ENCODE results near the gene IMMP2L. TPM values are rescaled to one million over a fixed set of nuclear protein-coding genes. Genes with fewer than 3 reads are reported as not detected.

IMMP2L gene
- total and polyA plus RNA-seq, 2 donors (not counting 3 experiments of a cell fraction or from before 2014, with no cell fraction given): 9.9 to 11.8 TPM

- peak; percentile 59 for TF ChIP-seq FOS (IDR thresholded peaks at IDR 0.05; ENCODE audit: borderline replicate concordance, insufficient read depth, low read length)
- TF ChIP-seq POLR2AphosphoS5 (IDR thresholded peaks at IDR 0.05; ENCODE audit: insufficient read depth, low read depth, low read length): no peak
- no peak for TF ChIP-seq MYC (IDR thresholded peaks at IDR 0.05; ENCODE audit: low read depth, low read length)
- TF ChIP-seq JUN (IDR thresholded peaks at IDR 0.05; ENCODE audit: borderline replicate concordance, insufficient read depth, insufficient read length, low read depth): peak; percentile 39
- Histone ChIP-seq H3K79me2 (ENCODE audit: control insufficient read depth, insufficient read depth, low read length) (no peaks in the 10 kb centered on the region), H3K9me1 (replicated peaks; ENCODE audit: control insufficient read depth, extremely low read depth, insufficient read depth, low read length) (no peaks in the 10 kb centered on the region), H2AFZ (ENCODE audit: low read depth, low read length) (no peak overlapping the region), H3K27ac (ENCODE audit: insufficient read depth, low read depth, low read length) (no peak overlapping the region), H3K36me3 (ENCODE audit: control insufficient read depth in 2 of 2, extremely low read depth in 1 of 2, insufficient read depth in 2 of 2, low read length in 2 of 2) (no peaks in the 10 kb centered on the region), H3K4me1 (ENCODE audit: control insufficient read depth, extremely low read depth, insufficient read depth, low read length) (peaks cover 6% of the 10 kb centered on the region), H3K9ac (replicated peaks; ENCODE audit: extremely low read depth, insufficient read depth, low read length) (no peak overlapping the region), H3K4me3 (replicated peaks in 1 of 3; ENCODE audit: insufficient read depth in 1 of 3, low read depth in 1 of 3, low read length in 3 of 3) (no peak overlapping the region), H4K20me1 (replicated peaks; ENCODE audit: control insufficient read depth, extremely low read depth, insufficient read depth, low read length) (no peaks in the 10 kb centered on the region), H3K4me2 (ENCODE audit: insufficient read depth, low read length) (no peak overlapping the region), H3K9me3 (replicated peaks; ENCODE audit: control insufficient read depth, insufficient read depth, low read length) (no peaks in the 10 kb centered on the region), H3K27me3 (ENCODE audit: control insufficient read depth in 2 of 2, insufficient read depth in 2 of 2, low read length in 2 of 2) (no peaks in the 10 kb centered on the region)
- peak; percentile 9 for DNase-seq (ENCODE audit: low read depth, low spot score)
- CTCF ChIA-PET: interaction anchor here (1.2 kb wide), 1 partner anchor 106 kb away, joined by 3 read pairs; no protein-coding TSS in a partner anchor
- intact Hi-C loops (cut with micrococcal nuclease): no loop called here
- POLR2A ChIA-PET: no interaction called here
- no TSS peak for BruUV-seq (replicated peaks)
- dilution Hi-C loops (cut with MboI; ENCODE audit: extremely low pct_ligation_motif_present, low sequenced_read_pairs): no loop called here
- FAIRE-seq: peak; percentile 59
Measured at GRCh38 chr7:111132833-111133232, 429.5 kb downstream of the IMMP2L start.

DNA sequence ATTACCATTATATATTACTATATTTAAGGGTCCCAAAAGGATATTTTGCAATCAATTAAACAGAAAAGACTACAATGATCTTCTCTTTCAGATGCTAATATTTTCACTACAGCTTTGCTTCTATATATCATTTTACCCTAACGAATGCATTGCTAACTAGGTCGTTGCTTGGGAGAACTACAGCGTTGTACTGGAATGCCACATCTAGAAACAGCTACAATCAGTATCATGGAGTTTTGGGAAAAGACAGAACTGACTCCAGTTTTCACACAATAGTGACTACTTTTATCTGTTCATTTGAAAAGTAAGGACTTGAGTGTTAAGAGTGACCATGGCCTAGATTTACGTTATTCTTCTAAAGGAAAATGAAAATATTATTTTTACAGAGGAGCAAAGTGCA lies 432.9 kb downstream of the IMMP2L start:
- Histone ChIP-seq H3K79me2 (ENCODE audit: control insufficient read depth, insufficient read depth, low read length) (no peaks in the 10 kb centered on the region), H3K9ac (replicated peaks; ENCODE audit: extremely low read depth, insufficient read depth, low read length) (no peak overlapping the region), H3K27ac (ENCODE audit: insufficient read depth, low read depth, low read length) (no peak overlapping the region), H3K36me3 (ENCODE audit: control insufficient read depth in 2 of 2, extremely low read depth in 1 of 2, insufficient read depth in 2 of 2, low read length in 2 of 2) (no peaks in the 10 kb centered on the region), H4K20me1 (replicated peaks; ENCODE audit: control insufficient read depth, extremely low read depth, insufficient read depth, low read length) (no peaks in the 10 kb centered on the region), H3K4me2 (ENCODE audit: insufficient read depth, low read length) (no peak overlapping the region), H2AFZ (ENCODE audit: low read depth, low read length) (no peak overlapping the region), H3K4me1 (ENCODE audit: control insufficient read depth, extremely low read depth, insufficient read depth, low read length) (no peaks in the 10 kb centered on the region), H3K27me3 (ENCODE audit: control insufficient read depth in 2 of 2, insufficient read depth in 2 of 2, low read length in 2 of 2) (no peaks in the 10 kb centered on the region), H3K9me1 (replicated peaks; ENCODE audit: control insufficient read depth, extremely low read depth, insufficient read depth, low read length) (no peaks in the 10 kb centered on the region), H3K9me3 (replicated peaks; ENCODE audit: control insufficient read depth, insufficient read depth, low read length) (no peaks in the 10 kb centered on the region), H3K4me3 (replicated peaks in 1 of 3; ENCODE audit: insufficient read depth in 1 of 3, low read depth in 1 of 3, low read length in 3 of 3) (no peak overlapping the region)
- CTCF ChIA-PET: no interaction called here
- dilution Hi-C loops (cut with MboI; ENCODE audit: extremely low pct_ligation_motif_present, low sequenced_read_pairs) (no loop called here), intact Hi-C loops (cut with micrococcal nuclease) (no loop called here)
- DNase-seq (ENCODE audit: low read depth, low spot score): no peak
- no peak for TF ChIP-seq FOS (IDR thresholded peaks at IDR 0.05; ENCODE audit: borderline replicate concordance, insufficient read depth, low read length)
- no peak for TF ChIP-seq MYC (IDR thresholded peaks at IDR 0.05; ENCODE audit: low read depth, low read length)
- TF ChIP-seq POLR2AphosphoS5 (IDR thresholded peaks at IDR 0.05; ENCODE audit: insufficient read depth, low read depth, low read length): no peak
- TF ChIP-seq GATA2 (IDR thresholded peaks at IDR 0.05; ENCODE audit: insufficient read depth, insufficient read length, low read depth, low read length): no peak
- no peak for TF ChIP-seq EZH2 (IDR thresholded peaks at IDR 0.05; ENCODE audit: borderline replicate concordance, low read depth, low read length, severe bottlenecking)
- TF ChIP-seq JUN (IDR thresholded peaks at IDR 0.05; ENCODE audit: borderline replicate concordance, insufficient read depth, insufficient read length, low read depth): no peak
- TF ChIP-seq, protein P1, sequence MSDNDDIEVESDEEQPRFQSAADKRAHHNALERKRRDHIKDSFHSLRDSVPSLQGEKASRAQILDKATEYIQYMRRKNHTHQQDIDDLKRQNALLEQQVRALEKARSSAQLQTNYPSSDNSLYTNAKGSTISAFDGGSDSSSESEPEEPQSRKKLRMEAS (IDR thresholded peaks at IDR 0.05; ENCODE audit: insufficient read depth, insufficient read length): no peak
- TF ChIP-seq POLR2A (IDR thresholded peaks at IDR 0.05; ENCODE audit: low read depth, low read length): no peak
- TF ChIP-seq CTCF (IDR thresholded peaks at IDR 0.05; ENCODE audit: extremely low read depth in 1 of 2, insufficient read depth in 1 of 2, low read depth in 1 of 2, low read length in 2 of 2): no peak
- no peak for FAIRE-seq
- BruUV-seq (replicated peaks): no TSS peak
- POLR2A ChIA-PET: no interaction called here
